IMR-90 (cell line): ENCODE measurements around the gene RIC3. TPM values are rescaled to one million over a fixed set of nuclear protein-coding genes. Genes with fewer than 3 reads are reported as not detected.

Experiments used
- ATAC-seq: fragments of 200-7000 bp; cut with Tn5 transposase; 2 replicates; pipeline ENCODE4 v1.9.1; 2020; ENCODE audit warnings: low read depth, mild to moderate bottlenecking, moderate library complexity
- BruUV-seq: library from RNA; stranded (reverse); fragments of 400-500 nt; replicated peaks from 2 replicates; lab custom pipeline; 2021; lab: Mats Ljungman, UMichigan
- CTCF ChIA-PET: fragments of 300-600 bp; formaldehyde crosslinking; extraction: SDS; loops from one replicate; lab custom pipeline; 2021; ENCODE audit warnings: antibody characterized with exemption; lab: Yijun Ruan, JAX
- POLR2A ChIA-PET: fragments of 300-600 bp; sonication (Branson Sonifier 250); formaldehyde crosslinking; loops from one replicate; lab custom pipeline; 2022; ENCODE audit warnings: antibody characterized with exemption; ENCODE audit not compliant: unreplicated experiment; lab: Charles Lee
- DNase-seq: peaks from one replicate; pipeline ENCODE4 v3.0.0; 2013
- H2AFZ ChIP-seq: replicated peaks from 2 replicates; pipeline ENCODE3; 2013; ENCODE audit warnings: low read length, mild to moderate bottlenecking; ENCODE audit not compliant: poor library complexity
- H2AK5ac ChIP-seq: 2 replicates; pipeline ENCODE4 v1.6.1; 2013; ENCODE audit warnings: low read depth, low read length, inconsistent platforms
- H2AK9ac ChIP-seq: replicated peaks from 2 replicates; pipeline ENCODE3; 2013; ENCODE audit warnings: mild to moderate bottlenecking, low read depth, low read length, moderate library complexity; ENCODE audit not compliant: poor library complexity
- H2BK120ac ChIP-seq: 2 replicates; pipeline ENCODE4 v1.6.1; 2013; ENCODE audit warnings: low read depth, low read length, inconsistent platforms
- H2BK15ac ChIP-seq: 3 replicates; pipeline ENCODE4 v1.6.1; 2013; ENCODE audit warnings: low read depth, low read length, inconsistent platforms
- H2BK20ac ChIP-seq: 2 replicates; pipeline ENCODE4 v1.6.1; 2013; ENCODE audit warnings: low read depth, mild to moderate bottlenecking, inconsistent platforms, low read length, moderate library complexity
- H2BK5ac ChIP-seq: 2 replicates; pipeline ENCODE4 v1.6.1; 2013; ENCODE audit warnings: mild to moderate bottlenecking, low read depth, low read length, inconsistent platforms; ENCODE audit not compliant: poor library complexity, severe bottlenecking
- H3K14ac ChIP-seq: replicated peaks from 2 replicates; pipeline ENCODE4 v1.6.1; 2013; ENCODE audit warnings: low read depth, low read length, inconsistent platforms
- H3K18ac ChIP-seq: 2 replicates; pipeline ENCODE4 v1.6.1; 2013; ENCODE audit warnings: low read depth, low read length, control low read depth
- H3K23ac ChIP-seq: 2 replicates; pipeline ENCODE4 v1.6.1; 2013; ENCODE audit warnings: low read depth, low read length, inconsistent platforms
- H3K27ac ChIP-seq: 2 replicates; pipeline ENCODE4 v1.5.1; 2013; ENCODE audit warnings: mild to moderate bottlenecking, control low read depth, low read length; ENCODE audit not compliant: insufficient read depth
- H3K27me3 ChIP-seq: 2 replicates; pipeline ENCODE4 v1.6.1; 2013; ENCODE audit warnings: low read length; ENCODE audit not compliant: control insufficient read depth, insufficient read depth
- H3K36me3 ChIP-seq: 2 replicates; pipeline ENCODE4 v1.6.1; 2013; ENCODE audit warnings: low read length, mixed read lengths; ENCODE audit not compliant: control insufficient read depth, insufficient read depth
- H3K4ac ChIP-seq: 2 replicates; pipeline ENCODE4 v1.6.1; 2013; ENCODE audit warnings: low read depth, low read length, inconsistent platforms
- H3K4me1 ChIP-seq: 2 replicates; pipeline ENCODE4 v1.6.1; 2013; ENCODE audit warnings: low read length, mixed read lengths; ENCODE audit not compliant: control insufficient read depth, insufficient read depth
- H3K4me2 ChIP-seq: 2 replicates; pipeline ENCODE4 v1.6.1; 2013; ENCODE audit warnings: low read depth, mild to moderate bottlenecking, control low read depth, low read length, moderate library complexity
- H3K4me3 ChIP-seq: 2 replicates; pipeline ENCODE4 v1.5.1; 2013; ENCODE audit warnings: low read depth, mild to moderate bottlenecking, control low read depth, low read length, moderate library complexity; ENCODE audit not compliant: insufficient read depth
- H3K56ac ChIP-seq: 2 replicates; pipeline ENCODE4 v1.6.1; 2013; ENCODE audit warnings: low read length, inconsistent platforms; ENCODE audit not compliant: insufficient read depth; ENCODE audit errors: extremely low read depth
- H3K79me1 ChIP-seq, 2 experiments: 2 replicates each; pipeline ENCODE4 v1.6.1; 2013; ENCODE audit warnings: low read length in 2 of 2, inconsistent platforms in 1 of 2, low read depth in 1 of 2
- H3K9ac ChIP-seq: 2 replicates; pipeline ENCODE4 v1.6.1; 2013; ENCODE audit warnings: low read depth, low read length, control low read depth
- H3K9me1 ChIP-seq: 2 replicates; pipeline ENCODE4 v1.6.1; 2013; ENCODE audit warnings: low read length, inconsistent platforms; ENCODE audit not compliant: insufficient read depth
- H3K9me3 ChIP-seq: 2 replicates; pipeline ENCODE4 v1.6.1; 2013; ENCODE audit warnings: low read length; ENCODE audit not compliant: control insufficient read depth, insufficient read depth
- H4K20me1 ChIP-seq: 2 replicates; pipeline ENCODE4 v1.6.1; 2013; ENCODE audit warnings: low read length, inconsistent platforms; ENCODE audit not compliant: insufficient read depth
- H4K5ac ChIP-seq: 2 replicates; pipeline ENCODE4 v1.6.1; 2013; ENCODE audit warnings: mild to moderate bottlenecking, low read depth, low read length, control low read depth
- H4K8ac ChIP-seq, 2 experiments: 2 replicates each; pipeline ENCODE4 v1.6.1; 2013; ENCODE audit warnings: low read depth in 2 of 2, low read length in 2 of 2, control low read depth in 1 of 2, inconsistent platforms in 1 of 2
- H4K91ac ChIP-seq: 2 replicates; pipeline ENCODE4 v1.6.1; 2013; ENCODE audit warnings: low read depth, low read length, inconsistent platforms; ENCODE audit not compliant: insufficient read depth
- BHLHE40 ChIP-seq: fragments of 150-350 bp; IDR thresholded peaks from 2 replicates; pipeline ENCODE4 v1.6.1; 2016; ENCODE audit warnings: mild to moderate bottlenecking, low read depth, low read length
- CHD1 ChIP-seq: IDR thresholded peaks from 2 replicates; pipeline ENCODE4 v1.6.1; 2012; ENCODE audit warnings: low read depth, low read length, improper control_type of control experiment
- MAFK ChIP-seq: IDR thresholded peaks from 2 replicates; pipeline ENCODE4 v1.6.1; 2012; ENCODE audit warnings: low read depth, low read length, improper control_type of control experiment
- MAZ ChIP-seq: IDR thresholded peaks from 2 replicates; pipeline ENCODE4 v1.6.1; 2012; ENCODE audit warnings: low read depth, mild to moderate bottlenecking, low read length, improper control_type of control experiment, moderate library complexity, borderline replicate concordance
- MXI1 ChIP-seq: IDR thresholded peaks from 2 replicates; pipeline ENCODE4 v1.6.1; 2012; ENCODE audit warnings: low read depth, mild to moderate bottlenecking, low read length, moderate library complexity, borderline replicate concordance
- POLR2A ChIP-seq: IDR thresholded peaks from 2 replicates; pipeline ENCODE4 v1.6.1; 2012; ENCODE audit warnings: mild to moderate bottlenecking, low read depth, low read length
- RAD21 ChIP-seq: IDR thresholded peaks from 2 replicates; pipeline ENCODE4 v1.6.1; 2012; ENCODE audit warnings: low read length, improper control_type of control experiment
- RFX5 ChIP-seq: IDR thresholded peaks from 2 replicates; pipeline ENCODE4 v1.8.0; 2012; ENCODE audit warnings: low read depth, mild to moderate bottlenecking, low read length, moderate library complexity
- SMC3 ChIP-seq: fragments of 150-350 bp; IDR thresholded peaks from 2 replicates; pipeline ENCODE4 v1.6.1; 2016; ENCODE audit warnings: low read depth, mild to moderate bottlenecking, antibody characterized with exemption, low read length, moderate library complexity
- dilution Hi-C: fragments of 300-500 bp; cut with HindIII; formaldehyde crosslinking; loops from one replicate; pipeline ENCODE4 v1.14.3; 2018; ENCODE audit warnings: low sequenced_read_pairs; ENCODE audit not compliant: unreplicated experiment
- in situ Hi-C: fragments of 300-500 bp; cut with MboI; formaldehyde crosslinking; loops from 3 replicates; pipeline ENCODE4 v1.14.3; 2019; ENCODE audit warnings: low sequenced_read_pairs, inconsistent platforms, mixed read lengths
- intact Hi-C: fragments of 100-400 bp; cut with micrococcal nuclease; formaldehyde crosslinking; loops from 2 replicates; pipeline ENCODE4 v1.10.0; 2022
- polyA plus RNA-seq, 3 experiments: library from polyadenylated mRNA; depleted of rRNA; stranded (reverse); fragments of >200 nt; gene quantifications; 2 replicates each; pipeline ENCODE4 v1.2.3, GENCODE V29; 2012; ENCODE audit warnings: low replicate concordance in 1 of 3
- total RNA-seq: library from RNA; depleted of rRNA; stranded (reverse); fragments of >200 nt; gene quantifications from 2 replicates; pipeline ENCODE4 v1.2.3, GENCODE V29; 2012
- TF ChIP-seq, protein P1 (sequence below): fragments of 150-350 bp; IDR thresholded peaks from 2 replicates; pipeline ENCODE4 v1.6.1; 2017; ENCODE audit warnings: mild to moderate bottlenecking, antibody characterized with exemption, low read length, low read depth
- TF ChIP-seq, protein P2 (sequence below): conservative IDR thresholded peaks from 2 replicates; pipeline ENCODE4 v1.5.1; 2012; ENCODE audit warnings: mild to moderate bottlenecking, low read depth, low read length, improper control_type of control experiment
- TF ChIP-seq, protein P3 (sequence below): fragments of 150-350 bp; IDR thresholded peaks from 2 replicates; pipeline ENCODE4 v1.6.1; 2016; ENCODE audit warnings: low read depth, mild to moderate bottlenecking, low read length, moderate library complexity, borderline replicate concordance

RIC3 gene
- total and polyA plus RNA-seq, 2 of the 4 experiments (the other 2 are of a cell fraction) = not detected

DNA sequence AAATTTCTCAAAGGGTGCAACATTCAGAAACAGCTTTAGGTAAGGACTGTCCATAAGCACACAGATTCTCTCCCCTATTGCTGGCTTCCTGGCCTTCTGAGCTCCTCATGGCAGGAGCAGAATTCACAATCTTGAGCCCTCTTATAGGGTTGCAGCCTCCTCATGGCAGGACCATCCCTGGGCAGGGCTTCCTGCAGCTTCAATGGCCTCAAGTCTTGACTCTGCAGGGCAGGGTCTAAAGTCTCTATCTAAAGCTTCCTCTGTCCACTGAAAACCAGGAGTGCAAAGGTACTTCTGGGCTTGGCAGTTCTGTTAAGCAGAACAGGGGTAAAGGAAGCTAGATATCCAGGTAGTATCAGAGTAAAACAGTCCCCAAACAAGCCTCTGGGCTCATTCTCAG is 59.1 kb downstream of the RIC3 start:
- H3K23ac ChIP-seq = no peak overlapping the region
- H2BK120ac ChIP-seq = no peak overlapping the region
- peaks cover 6% of the 10 kb centered on the region for H3K4me1 ChIP-seq
- no peak overlapping the region for H4K8ac ChIP-seq
- ChIA-PET CTCF (no interaction called here), POLR2A (no interaction called here)
- H3K9ac ChIP-seq = no peak overlapping the region
- H3K4me3 ChIP-seq = no peak overlapping the region
- no peak overlapping the region for H3K56ac ChIP-seq
- no peak for ATAC-seq
- no peaks in the 10 kb centered on the region for H3K79me1 ChIP-seq
- no peaks in the 10 kb centered on the region for H3K9me3 ChIP-seq
- no peak overlapping the region for H3K14ac ChIP-seq
- H2AFZ ChIP-seq = no peak overlapping the region
- no peak overlapping the region for H2AK5ac ChIP-seq
- dilution Hi-C loops = no loop called here
- intact Hi-C loops = no loop called here
- H3K18ac ChIP-seq = no peak overlapping the region
- no peak overlapping the region for H4K91ac ChIP-seq
- H4K20me1 ChIP-seq = no peaks in the 10 kb centered on the region
- no peak overlapping the region for H2BK5ac ChIP-seq
- H2BK15ac ChIP-seq = no peak overlapping the region
- no TSS peak for BruUV-seq
- no peak overlapping the region for H3K4me2 ChIP-seq
- in situ Hi-C loops = no loop called here
- H2BK20ac ChIP-seq = no peak overlapping the region
- no peak overlapping the region for H3K27ac ChIP-seq
- peaks cover 2% of the 10 kb centered on the region; the same call in 1 of the 2 replicates for H3K36me3 ChIP-seq
- H3K9me1 ChIP-seq = peaks cover 5% of the 10 kb centered on the region; the same call in 1 of the 2 replicates
- no peak for DNase-seq
- H2AK9ac ChIP-seq = no peak overlapping the region
- H3K4ac ChIP-seq = no peak overlapping the region
- H3K27me3 ChIP-seq = no peaks in the 10 kb centered on the region
- no peak for TF ChIP-seq RAD21
- TF ChIP-seq CHD1 = no peak
- TF ChIP-seq RFX5 = no peak
- TF ChIP-seq, protein P1, sequence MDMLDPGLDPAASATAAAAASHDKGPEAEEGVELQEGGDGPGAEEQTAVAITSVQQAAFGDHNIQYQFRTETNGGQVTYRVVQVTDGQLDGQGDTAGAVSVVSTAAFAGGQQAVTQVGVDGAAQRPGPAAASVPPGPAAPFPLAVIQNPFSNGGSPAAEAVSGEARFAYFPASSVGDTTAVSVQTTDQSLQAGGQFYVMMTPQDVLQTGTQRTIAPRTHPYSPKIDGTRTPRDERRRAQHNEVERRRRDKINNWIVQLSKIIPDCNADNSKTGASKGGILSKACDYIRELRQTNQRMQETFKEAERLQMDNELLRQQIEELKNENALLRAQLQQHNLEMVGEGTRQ = no peak
- no peak for TF ChIP-seq MAFK
- no peak for TF ChIP-seq POLR2A
- no peak for TF ChIP-seq MXI1
- TF ChIP-seq SMC3 = no peak
- no peak for TF ChIP-seq BHLHE40
- TF ChIP-seq MAZ = no peak
- TF ChIP-seq, protein P2, sequence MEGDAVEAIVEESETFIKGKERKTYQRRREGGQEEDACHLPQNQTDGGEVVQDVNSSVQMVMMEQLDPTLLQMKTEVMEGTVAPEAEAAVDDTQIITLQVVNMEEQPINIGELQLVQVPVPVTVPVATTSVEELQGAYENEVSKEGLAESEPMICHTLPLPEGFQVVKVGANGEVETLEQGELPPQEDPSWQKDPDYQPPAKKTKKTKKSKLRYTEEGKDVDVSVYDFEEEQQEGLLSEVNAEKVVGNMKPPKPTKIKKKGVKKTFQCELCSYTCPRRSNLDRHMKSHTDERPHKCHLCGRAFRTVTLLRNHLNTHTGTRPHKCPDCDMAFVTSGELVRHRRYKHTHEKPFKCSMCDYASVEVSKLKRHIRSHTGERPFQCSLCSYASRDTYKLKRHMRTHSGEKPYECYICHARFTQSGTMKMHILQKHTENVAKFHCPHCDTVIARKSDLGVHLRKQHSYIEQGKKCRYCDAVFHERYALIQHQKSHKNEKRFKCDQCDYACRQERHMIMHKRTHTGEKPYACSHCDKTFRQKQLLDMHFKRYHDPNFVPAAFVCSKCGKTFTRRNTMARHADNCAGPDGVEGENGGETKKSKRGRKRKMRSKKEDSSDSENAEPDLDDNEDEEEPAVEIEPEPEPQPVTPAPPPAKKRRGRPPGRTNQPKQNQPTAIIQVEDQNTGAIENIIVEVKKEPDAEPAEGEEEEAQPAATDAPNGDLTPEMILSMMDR = no peak
- TF ChIP-seq, protein P3, sequence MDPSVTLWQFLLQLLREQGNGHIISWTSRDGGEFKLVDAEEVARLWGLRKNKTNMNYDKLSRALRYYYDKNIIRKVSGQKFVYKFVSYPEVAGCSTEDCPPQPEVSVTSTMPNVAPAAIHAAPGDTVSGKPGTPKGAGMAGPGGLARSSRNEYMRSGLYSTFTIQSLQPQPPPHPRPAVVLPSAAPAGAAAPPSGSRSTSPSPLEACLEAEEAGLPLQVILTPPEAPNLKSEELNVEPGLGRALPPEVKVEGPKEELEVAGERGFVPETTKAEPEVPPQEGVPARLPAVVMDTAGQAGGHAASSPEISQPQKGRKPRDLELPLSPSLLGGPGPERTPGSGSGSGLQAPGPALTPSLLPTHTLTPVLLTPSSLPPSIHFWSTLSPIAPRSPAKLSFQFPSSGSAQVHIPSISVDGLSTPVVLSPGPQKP = no peak
- no peak overlapping the region for H4K5ac ChIP-seq
